ENCODE results near the gene FKBP1B.

GRCh38 chr2:24086241-24086640 lies 36.7 kb downstream of the FKBP1B start:
- TF ChIP-seq POLR2AphosphoS5 (IDR thresholded peaks at IDR 0.05; ENCODE audit: borderline replicate concordance, low read depth, low read length) (no peak), EZH2 (IDR thresholded peaks at IDR 0.05) (no peak), FOXP2 (optimal IDR thresholded peaks at IDR 0.05; ENCODE audit: control extremely low read depth, extremely low read length, insufficient read depth) (no peak)
